Smooth muscle cell (in vitro differentiated cells): ENCODE measurements around the gene PPP1R37. TPM values are rescaled to one million over a fixed set of nuclear protein-coding genes. Genes with fewer than 3 reads are reported as not detected.

Experiments used
- DNase-seq: peaks from one replicate; lab custom pipeline; 2025; ENCODE audit not compliant: unreplicated experiment; lab: John Stamatoyannopoulos, UW
- H2AFZ ChIP-seq: fragments of 200-600 bp; sonication (generic); 2 replicates; pipeline ENCODE4 v1.6.0; 2016; ENCODE audit warnings: antibody characterized with exemption, low read depth, mild to moderate bottlenecking
- H3F3A ChIP-seq: fragments of 200-600 bp; sonication (generic); 2 replicates; pipeline ENCODE4 v1.6.0; 2017; ENCODE audit warnings: antibody characterized with exemption, low read depth
- H3K27ac ChIP-seq: fragments of 200-600 bp; sonication (generic); 2 replicates; pipeline ENCODE4 v1.5.1; 2016; ENCODE audit warnings: low read depth, mild to moderate bottlenecking
- H3K27me3 ChIP-seq: fragments of 200-600 bp; sonication (generic); 2 replicates; pipeline ENCODE4 v1.6.1; 2016; ENCODE audit warnings: low read depth, mild to moderate bottlenecking
- H3K36me3 ChIP-seq: fragments of 200-600 bp; sonication (generic); 2 replicates; pipeline ENCODE4 v1.5.1; 2016; ENCODE audit warnings: low read depth
- H3K4me1 ChIP-seq: fragments of 200-600 bp; sonication (generic); 2 replicates; pipeline ENCODE4 v1.5.1; 2016; ENCODE audit warnings: low read depth
- H3K4me2 ChIP-seq: fragments of 200-600 bp; sonication (generic); 2 replicates; pipeline ENCODE4 v1.6.0; 2016; ENCODE audit warnings: mild to moderate bottlenecking
- H3K4me3 ChIP-seq: fragments of 200-600 bp; sonication (generic); 2 replicates; pipeline ENCODE4 v1.5.1; 2016; ENCODE audit warnings: mild to moderate bottlenecking
- H3K79me2 ChIP-seq: fragments of 200-600 bp; sonication (generic); 2 replicates; pipeline ENCODE4 v1.6.0; 2016; ENCODE audit warnings: low read depth, mild to moderate bottlenecking
- H3K9ac ChIP-seq: fragments of 200-600 bp; sonication (generic); 2 replicates; pipeline ENCODE4 v1.6.0; 2016; ENCODE audit warnings: low read depth
- H3K9me3 ChIP-seq: fragments of 200-600 bp; sonication (generic); replicated peaks from 2 replicates; pipeline ENCODE4 v1.5.1; 2016; ENCODE audit warnings: low read depth
- H4K20me1 ChIP-seq: fragments of 200-600 bp; sonication (generic); 2 replicates; pipeline ENCODE4 v1.6.0; 2016; ENCODE audit warnings: low read depth
- WGBS: methylation state at CpG from one replicate; pipeline ENCODE4 v1.1.7; 2016; ENCODE audit warnings: low lambda C conversion rate; 5-methylcytosine and 5-hydroxymethylcytosine counted together
- polyA plus RNA-seq: library from polyadenylated mRNA; unstranded; fragments of >200 nt; fragmentation: Nextera tagmentation; extraction: Ambion mirVana; gene quantifications from 2 replicates; pipeline ENCODE4 v1.2.1, GENCODE V29; 2016
- total RNA-seq: library from RNA; depleted of rRNA; stranded (reverse); fragments of >200 nt; gene quantifications from 2 replicates; pipeline ENCODE4 v1.2.3, GENCODE V29; 2014
- TF ChIP-seq, protein P1 (sequence below): fragments of 200-600 bp; sonication (generic); IDR thresholded peaks from 2 replicates; pipeline ENCODE4 v1.5.1; 2017; ENCODE audit warnings: borderline replicate concordance, mild to moderate bottlenecking, antibody characterized with exemption; ENCODE audit not compliant: insufficient read depth, poor library complexity, severe bottlenecking

PPP1R37 gene
- total and polyA plus RNA-seq, 2 experiments from 2014 or later = 8.2 to 11.7 TPM

GRCh38 chr19:45079911-45080370, 13.0 kb upstream of the PPP1R37 start:
- Histone ChIP-seq H3K27ac (no peak overlapping the region), H3K36me3 (no peaks in the 10 kb centered on the region), H3F3A (peaks cover 10% of the 10 kb centered on the region), H3K79me2 (peaks cover 46% of the 10 kb centered on the region), H3K9me3 (no peaks in the 10 kb centered on the region), H4K20me1 (peaks cover 5% of the 10 kb centered on the region), H3K27me3 (no peaks in the 10 kb centered on the region), H2AFZ (peak overlapping the region; percentile 94), H3K9ac (peak overlapping the region; percentile 88), H3K4me1 (peaks cover 24% of the 10 kb centered on the region), H3K4me2 (peak overlapping the region; percentile 92), H3K4me3 (peak overlapping the region; percentile 96)
- no peak for DNase-seq
- WGBS = 6% methylated on average over 6 of the region's 6 CpGs
- TF ChIP-seq, protein P1, sequence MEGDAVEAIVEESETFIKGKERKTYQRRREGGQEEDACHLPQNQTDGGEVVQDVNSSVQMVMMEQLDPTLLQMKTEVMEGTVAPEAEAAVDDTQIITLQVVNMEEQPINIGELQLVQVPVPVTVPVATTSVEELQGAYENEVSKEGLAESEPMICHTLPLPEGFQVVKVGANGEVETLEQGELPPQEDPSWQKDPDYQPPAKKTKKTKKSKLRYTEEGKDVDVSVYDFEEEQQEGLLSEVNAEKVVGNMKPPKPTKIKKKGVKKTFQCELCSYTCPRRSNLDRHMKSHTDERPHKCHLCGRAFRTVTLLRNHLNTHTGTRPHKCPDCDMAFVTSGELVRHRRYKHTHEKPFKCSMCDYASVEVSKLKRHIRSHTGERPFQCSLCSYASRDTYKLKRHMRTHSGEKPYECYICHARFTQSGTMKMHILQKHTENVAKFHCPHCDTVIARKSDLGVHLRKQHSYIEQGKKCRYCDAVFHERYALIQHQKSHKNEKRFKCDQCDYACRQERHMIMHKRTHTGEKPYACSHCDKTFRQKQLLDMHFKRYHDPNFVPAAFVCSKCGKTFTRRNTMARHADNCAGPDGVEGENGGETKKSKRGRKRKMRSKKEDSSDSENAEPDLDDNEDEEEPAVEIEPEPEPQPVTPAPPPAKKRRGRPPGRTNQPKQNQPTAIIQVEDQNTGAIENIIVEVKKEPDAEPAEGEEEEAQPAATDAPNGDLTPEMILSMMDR = no peak

- Histone ChIP-seq H3K9me3 (no peaks in the 10 kb centered on the region), H3K36me3 (no peaks in the 10 kb centered on the region), H4K20me1 (peaks cover 13% of the 10 kb centered on the region), H3K27ac (no peak overlapping the region), H3K4me1 (peaks cover 12% of the 10 kb centered on the region), H3K4me2 (no peak overlapping the region), H3K27me3 (no peaks in the 10 kb centered on the region), H2AFZ (no peak overlapping the region), H3F3A (peaks cover 1% of the 10 kb centered on the region), H3K4me3 (no peak overlapping the region), H3K79me2 (peaks cover 49% of the 10 kb centered on the region), H3K9ac (no peak overlapping the region)
- WGBS = 95% methylated on average over 5 of the region's 5 CpGs
- TF ChIP-seq, protein P1 = no peak
- DNase-seq = no peak
Observed at GRCh38 chr19:45082170-45082569, 10.8 kb upstream of the PPP1R37 start.

- Histone ChIP-seq H3K9ac (no peak overlapping the region), H2AFZ (no peak overlapping the region), H3K79me2 (peaks cover 26% of the 10 kb centered on the region), H3K4me2 (no peak overlapping the region), H3K27me3 (no peaks in the 10 kb centered on the region), H3F3A (peaks cover 8% of the 10 kb centered on the region), H3K9me3 (no peaks in the 10 kb centered on the region), H3K4me1 (peaks cover 5% of the 10 kb centered on the region), H3K36me3 (no peaks in the 10 kb centered on the region), H3K27ac (no peak overlapping the region), H4K20me1 (peaks cover 13% of the 10 kb centered on the region), H3K4me3 (no peak overlapping the region)
- TF ChIP-seq, protein P1 = no peak
- DNase-seq = no peak
- over 99% methylated on average over 4 of the region's 4 CpGs for WGBS
Observed at GRCh38 chr19:45086480-45086879, 6.5 kb upstream of the PPP1R37 start.

DNA sequence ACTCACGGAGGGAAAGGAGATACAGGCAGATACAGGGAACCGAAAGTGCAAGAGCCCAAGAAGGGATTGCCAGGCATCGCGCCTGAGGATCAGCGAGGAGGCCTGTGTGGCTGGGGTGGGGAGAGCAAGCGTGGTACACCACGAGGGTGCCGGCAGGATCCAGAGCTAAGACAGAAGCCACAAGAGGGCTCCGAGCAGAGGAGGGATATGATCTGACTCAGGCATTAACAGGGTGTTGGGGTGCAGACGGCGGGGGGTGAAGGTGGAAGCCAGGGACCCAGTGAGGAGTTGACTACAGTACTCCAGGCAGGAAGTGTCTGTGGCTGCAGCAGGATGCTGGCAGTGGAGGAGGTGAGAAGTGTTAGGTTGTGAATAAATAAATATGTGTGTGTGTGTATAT, 5.4 kb upstream of the PPP1R37 start:
- DNase-seq = no peak
- 94% methylated on average over 11 of the region's 11 CpGs for WGBS

More for the DNA sequence above, 5.4 kb upstream of the PPP1R37 start:
- Histone ChIP-seq H3K27me3 (no peaks in the 10 kb centered on the region), H3K27ac (no peak overlapping the region), H2AFZ (no peak overlapping the region), H3K9ac (no peak overlapping the region), H3K36me3 (no peaks in the 10 kb centered on the region), H3K9me3 (no peaks in the 10 kb centered on the region), H3K4me3 (no peak overlapping the region), H3F3A (peaks cover 8% of the 10 kb centered on the region), H4K20me1 (peaks cover 7% of the 10 kb centered on the region), H3K4me1 (peaks cover 5% of the 10 kb centered on the region), H3K4me2 (no peak overlapping the region), H3K79me2 (peaks cover 16% of the 10 kb centered on the region)
- TF ChIP-seq, protein P1 = no peak
